UCSD-AML1 (cell line): ENCODE results near the gene SLC38A3.

Experiments
- DNase-seq: peaks from one replicate; lab custom pipeline; 2025; ENCODE audit not compliant: unreplicated experiment; lab: John Stamatoyannopoulos, UW

Gene SLC38A3

GRCh38 chr3:50168791-50169190 lies 36.3 kb upstream of the SLC38A3 start:
- DNase-seq, result no peak

- DNase-seq, result no peak
Observed at GRCh38 chr3:50169232-50169832, 35.7 kb upstream of the SLC38A3 start.

GRCh38 chr3:50169858-50170257 lies 35.2 kb upstream of the SLC38A3 start:
- no peak for DNase-seq

DNA sequence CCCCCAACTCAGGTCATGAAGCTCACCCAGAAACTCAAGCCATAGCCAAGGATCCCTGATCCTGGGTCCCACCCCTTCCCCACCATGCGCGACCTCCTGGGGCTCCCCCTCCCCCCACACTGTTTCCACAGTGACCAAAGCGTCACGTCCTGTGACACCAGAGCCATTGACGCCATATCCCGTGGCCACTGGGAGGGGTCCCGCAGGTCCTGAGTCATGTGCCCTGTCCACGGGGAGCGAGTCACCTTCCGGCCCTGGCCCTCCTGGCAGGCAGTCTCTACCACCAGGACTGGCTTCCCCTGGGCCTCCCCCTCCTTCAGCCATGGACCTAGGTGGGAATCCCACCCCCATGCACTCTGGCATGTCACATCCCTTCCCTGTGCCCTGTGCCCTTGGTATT lies 34.4 kb upstream of the SLC38A3 start:
- peak; percentile 75 for DNase-seq

GRCh38 chr3:50171540-50172301 lies 33.4 kb upstream of the SLC38A3 start:
- no peak for DNase-seq

- no peak for DNase-seq
Observed at GRCh38 chr3:50172626-50173220, 32.3 kb upstream of the SLC38A3 start.

- peak; percentile 31 for DNase-seq
Observed at GRCh38 chr3:50173685-50174516, 31.2 kb upstream of the SLC38A3 start.

GRCh38 chr3:50174517-50174895 lies 30.6 kb upstream of the SLC38A3 start:
- no peak for DNase-seq

DNA sequence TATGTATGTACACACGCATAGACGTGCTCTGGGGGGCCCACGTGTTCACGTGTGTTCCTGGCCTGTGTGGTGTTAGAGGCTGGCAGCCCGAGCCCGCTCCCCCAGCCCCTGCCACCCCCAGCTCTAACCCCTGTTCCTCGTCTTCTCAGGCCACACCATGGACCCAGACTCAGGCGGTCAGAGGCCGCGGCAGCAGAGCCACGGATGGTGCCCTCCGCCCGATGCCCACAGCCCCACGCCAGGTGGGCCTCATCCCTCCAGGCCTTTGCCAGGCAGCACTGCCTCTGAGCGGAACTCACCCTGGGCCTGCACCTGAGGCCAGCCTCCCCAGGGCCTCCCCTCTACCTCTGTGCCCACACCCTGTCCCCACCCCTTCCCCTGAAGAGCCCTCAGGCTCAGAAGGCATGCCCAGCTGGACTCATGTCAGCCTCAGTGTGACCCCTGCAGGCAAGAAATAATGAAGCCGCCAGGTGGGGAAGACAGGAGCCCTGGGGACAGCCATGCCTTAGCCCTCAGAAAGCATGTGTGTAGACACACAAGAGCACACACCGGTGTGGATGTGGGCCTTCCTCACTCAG lies 30.0 kb upstream of the SLC38A3 start:
- no peak for DNase-seq

GRCh38 chr3:50177346-50177745 lies 27.7 kb upstream of the SLC38A3 start:
- DNase-seq, result no peak

DNA sequence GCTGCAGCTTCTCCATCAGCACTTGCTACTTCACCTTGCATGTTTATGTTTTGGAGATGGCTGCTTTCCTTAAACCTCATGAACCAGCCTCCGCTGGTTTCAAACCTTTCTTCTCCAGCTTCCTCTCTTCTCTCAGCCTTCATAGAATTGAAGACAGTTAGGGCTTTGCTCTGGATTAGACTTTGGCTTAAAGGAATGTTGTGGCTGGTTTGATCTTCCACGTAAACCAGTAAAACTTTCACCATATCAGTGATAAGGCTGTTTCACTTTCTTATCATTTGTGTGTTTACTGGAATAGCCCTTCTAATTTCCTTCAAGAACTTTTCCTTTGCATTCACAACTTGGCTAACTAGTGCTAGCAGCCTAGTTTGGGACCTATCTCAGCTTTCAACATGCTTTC lies 25.4 kb upstream of the SLC38A3 start:
- no peak for DNase-seq

- no peak for DNase-seq
Observed at GRCh38 chr3:50181985-50182384, 23.1 kb upstream of the SLC38A3 start.

DNA sequence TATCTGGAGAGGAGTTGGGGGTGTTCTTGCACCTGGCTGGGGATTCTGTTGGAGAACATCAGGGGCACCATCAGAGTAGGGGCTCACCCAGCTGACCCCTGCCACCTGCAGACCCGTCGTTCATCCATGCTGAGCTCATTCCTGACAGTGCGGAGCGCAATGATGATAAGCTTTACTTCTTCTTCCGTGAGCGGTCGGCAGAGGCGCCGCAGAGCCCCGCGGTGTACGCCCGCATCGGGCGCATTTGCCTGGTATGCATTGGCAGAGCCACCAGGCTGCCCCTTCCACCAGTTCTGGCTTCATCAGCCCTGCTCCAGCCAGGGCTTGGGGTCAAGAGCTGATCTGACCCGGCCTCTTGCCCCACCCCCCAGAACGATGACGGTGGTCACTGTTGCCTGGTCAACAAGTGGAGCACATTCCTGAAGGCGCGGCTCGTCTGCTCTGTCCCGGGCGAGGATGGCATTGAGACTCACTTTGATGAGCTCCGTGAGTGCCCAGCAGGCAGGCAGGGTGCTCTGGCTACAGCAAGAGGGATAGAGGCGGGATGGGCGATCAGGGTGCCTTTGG lies 22.5 kb upstream of the SLC38A3 start:
- no peak for DNase-seq

GRCh38 chr3:50183755-50184154 lies 21.3 kb upstream of the SLC38A3 start:
- no peak for DNase-seq

DNA sequence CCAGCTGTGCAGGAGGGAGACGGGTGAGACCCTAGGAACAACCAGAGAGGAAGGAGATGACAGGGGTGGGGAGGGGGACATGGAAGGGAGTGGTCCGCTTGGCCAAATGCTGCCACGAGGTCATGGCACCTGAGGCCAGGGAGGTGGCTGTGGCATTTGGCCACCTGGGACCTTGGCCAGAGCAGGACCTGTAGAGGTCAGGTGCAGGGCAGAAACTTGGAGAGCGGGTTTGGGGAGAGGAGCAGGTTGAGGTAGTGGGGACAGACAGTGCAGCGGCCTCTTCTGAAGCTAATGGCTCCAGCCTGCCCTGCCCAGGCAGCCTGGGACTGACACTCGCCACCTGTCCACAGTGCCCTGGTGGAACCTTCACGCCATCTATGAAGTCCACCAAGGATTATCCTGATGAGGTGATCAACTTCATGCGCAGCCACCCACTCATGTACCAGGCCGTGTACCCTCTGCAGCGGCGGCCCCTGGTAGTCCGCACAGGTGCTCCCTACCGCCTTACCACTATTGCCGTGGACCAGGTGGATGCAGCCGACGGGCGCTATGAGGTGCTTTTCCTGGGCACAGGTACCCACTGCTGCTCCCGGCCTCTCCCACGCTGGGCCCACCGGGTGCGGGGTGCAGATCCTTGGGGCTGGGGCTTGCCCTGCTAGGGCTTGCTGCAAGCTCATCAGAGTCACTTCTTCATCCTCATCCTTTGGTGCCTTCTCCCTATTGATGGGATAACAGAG lies 20.7 kb upstream of the SLC38A3 start:
- DNase-seq, result no peak

DNA sequence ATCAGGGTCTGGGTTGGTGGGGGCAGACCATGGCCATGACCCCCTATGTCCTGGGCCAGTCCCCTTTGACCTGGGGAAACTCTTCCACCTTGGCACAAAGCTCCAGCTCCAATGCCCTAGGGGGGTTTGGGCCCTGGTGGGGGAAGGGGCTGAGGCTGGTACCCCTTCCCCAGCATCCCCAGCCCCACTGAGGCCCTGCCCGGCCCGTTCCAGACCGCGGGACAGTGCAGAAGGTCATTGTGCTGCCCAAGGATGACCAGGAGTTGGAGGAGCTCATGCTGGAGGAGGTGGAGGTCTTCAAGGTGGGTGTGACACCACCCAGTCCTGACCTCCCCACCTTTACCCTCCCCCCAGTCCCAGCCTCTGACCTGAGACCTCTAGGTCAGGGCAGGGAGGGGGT lies 19.8 kb upstream of the SLC38A3 start:
- DNase-seq, result no peak

- DNase-seq, result no peak
Observed at GRCh38 chr3:50186096-50186495, 19.0 kb upstream of the SLC38A3 start.

GRCh38 chr3:50187750-50188149 lies 17.3 kb upstream of the SLC38A3 start:
- DNase-seq, result no peak

DNA sequence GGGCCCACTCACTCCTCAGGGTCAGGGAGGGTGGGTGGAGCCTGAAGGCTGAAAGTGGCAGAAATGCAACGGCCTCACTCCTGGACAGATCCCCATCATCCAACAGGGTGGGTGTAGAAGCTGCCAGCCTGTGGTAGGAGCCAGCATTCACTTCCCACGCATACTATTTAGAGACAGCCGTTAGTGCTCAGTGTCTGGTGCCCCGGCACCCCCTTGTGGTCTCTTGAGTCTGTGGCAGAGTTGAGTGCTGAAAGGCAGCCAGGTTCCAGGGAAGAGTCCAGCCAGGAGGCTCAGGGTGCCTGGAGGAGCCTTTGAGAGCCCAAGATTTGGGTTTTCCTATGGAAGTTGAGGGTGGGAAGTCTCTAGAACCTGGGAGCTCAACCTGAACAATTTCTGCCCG lies 15.8 kb upstream of the SLC38A3 start:
- peak; percentile 80 for DNase-seq

GRCh38 chr3:50189989-50190388 lies 15.1 kb upstream of the SLC38A3 start:
- DNase-seq, result no peak
